SK-N-SH treated with all-trans-retinoic acid at 6 μM for 48 hours (cell line): ENCODE measurements around the gene PTPN1.

Source experiments
- ATAC-seq: fragments of 200-7000 bp; cut with Tn5 transposase; 3 replicates; pipeline ENCODE4 v1.9.1; 2020; ENCODE audit warnings: mild to moderate bottlenecking, moderate library complexity
- ARNTL ChIP-seq: fragments of 450-650 bp; formaldehyde crosslinking; IDR thresholded peaks from 2 replicates; pipeline ENCODE4 v1.5.0; 2020; ENCODE audit warnings: low read depth, mild to moderate bottlenecking, moderate library complexity, borderline replicate concordance
- CSDC2 ChIP-seq: fragments of 250-450 bp; sonication (Bioruptor Pico); IDR thresholded peaks from 2 replicates; pipeline ENCODE4 v1.5.0; 2020; ENCODE audit warnings: mild to moderate bottlenecking, moderate library complexity
- ISL1 ChIP-seq: fragments of 250-450 bp; sonication (Bioruptor Pico); IDR thresholded peaks from 2 replicates; pipeline ENCODE4 v2.1.2; 2022; ENCODE audit warnings: mild to moderate bottlenecking, moderate library complexity
- PPARA ChIP-seq: fragments of 250-450 bp; sonication (Bioruptor Pico); IDR thresholded peaks from 2 replicates; pipeline ENCODE4 v1.5.0; 2020; ENCODE audit warnings: mild to moderate bottlenecking, borderline replicate concordance
- SNAI2 ChIP-seq: fragments of 250-450 bp; sonication (Bioruptor Pico); IDR thresholded peaks from 2 replicates; pipeline ENCODE4 v1.5.0; 2020; ENCODE audit warnings: mild to moderate bottlenecking, moderate library complexity
- TOX ChIP-seq: fragments of 250-450 bp; sonication (Bioruptor Pico); IDR thresholded peaks from 2 replicates; pipeline ENCODE4 v1.8.0; 2021; ENCODE audit warnings: mild to moderate bottlenecking, moderate library complexity, borderline replicate concordance
- ZC3H10 ChIP-seq: fragments of 250-450 bp; sonication (Bioruptor Pico); IDR thresholded peaks from 2 replicates; pipeline ENCODE4 v1.5.1; 2021; ENCODE audit warnings: mild to moderate bottlenecking, moderate library complexity
- ZFP3 ChIP-seq: fragments of 250-450 bp; sonication (Bioruptor Pico); IDR thresholded peaks from 2 replicates; pipeline ENCODE4 v1.5.0; 2020; ENCODE audit warnings: mild to moderate bottlenecking, moderate library complexity
- ZNF565 ChIP-seq: fragments of 450-650 bp; formaldehyde crosslinking; conservative IDR thresholded peaks from 2 replicates; pipeline ENCODE4 v1.5.0; 2020; ENCODE audit warnings: low read depth, mild to moderate bottlenecking, moderate library complexity
- ZNF70 ChIP-seq: fragments of 450-650 bp; formaldehyde crosslinking; IDR thresholded peaks from 2 replicates; pipeline ENCODE4 v1.5.0; 2020; ENCODE audit warnings: mild to moderate bottlenecking, moderate library complexity
- ZNF8 ChIP-seq: fragments of 450-650 bp; formaldehyde crosslinking; IDR thresholded peaks from 2 replicates; pipeline ENCODE4 v1.5.0; 2020; ENCODE audit warnings: mild to moderate bottlenecking, moderate library complexity
- TF ChIP-seq, protein P1 (sequence below): fragments of 250-450 bp; sonication (Bioruptor Pico); IDR thresholded peaks from 2 replicates; pipeline ENCODE4 v1.5.1; 2020; ENCODE audit warnings: low read depth, mild to moderate bottlenecking, moderate library complexity
- TF ChIP-seq, protein P2 (sequence below): fragments of 250-450 bp; sonication (Bioruptor Pico); IDR thresholded peaks from 2 replicates; pipeline ENCODE4 v1.8.0; 2021; ENCODE audit warnings: low read depth, mild to moderate bottlenecking, moderate library complexity, borderline replicate concordance
- TF ChIP-seq, protein P3 (sequence below): fragments of 250-450 bp; sonication (Bioruptor Pico); IDR thresholded peaks from 2 replicates; pipeline ENCODE4 v1.8.0; 2020; ENCODE audit warnings: mild to moderate bottlenecking, moderate library complexity, borderline replicate concordance
- TF ChIP-seq, protein P4 (sequence below): fragments of 250-450 bp; sonication (Bioruptor Pico); IDR thresholded peaks from 2 replicates; pipeline ENCODE4 v1.5.0; 2020; ENCODE audit warnings: mild to moderate bottlenecking, moderate library complexity

The PTPN1 gene

DNA sequence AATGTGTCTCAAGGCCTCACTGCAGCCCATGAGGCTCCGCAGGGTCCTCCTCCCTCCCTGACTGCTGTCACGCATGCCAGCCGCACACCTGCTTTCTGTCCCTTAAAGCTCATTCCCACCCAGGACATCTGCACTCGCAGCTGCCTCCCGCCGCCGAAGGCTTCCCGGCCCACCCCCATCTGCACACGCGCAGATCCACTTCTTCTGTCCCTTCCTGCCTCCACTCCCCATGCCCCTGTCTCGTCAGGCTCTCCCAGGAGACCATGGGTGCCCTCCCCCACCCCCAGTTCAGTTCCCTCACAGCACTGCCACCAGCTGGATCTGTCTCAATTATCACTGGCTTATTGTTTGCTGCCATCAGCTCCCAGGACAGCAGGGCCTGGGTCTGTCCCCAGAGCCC is 118.1 kb downstream of the PTPN1 start:
- no peak for ATAC-seq
- TF ChIP-seq ZFP3 (CRISPR knock-in tag) (no peak), TOX (no peak), PPARA (no peak), ISL1 (CRISPR knock-in tag) (no peak), CSDC2 (no peak), ZNF8 (no peak), ZNF565 (CRISPR knock-in tag) (no peak)
- TF ChIP-seq, protein P1, sequence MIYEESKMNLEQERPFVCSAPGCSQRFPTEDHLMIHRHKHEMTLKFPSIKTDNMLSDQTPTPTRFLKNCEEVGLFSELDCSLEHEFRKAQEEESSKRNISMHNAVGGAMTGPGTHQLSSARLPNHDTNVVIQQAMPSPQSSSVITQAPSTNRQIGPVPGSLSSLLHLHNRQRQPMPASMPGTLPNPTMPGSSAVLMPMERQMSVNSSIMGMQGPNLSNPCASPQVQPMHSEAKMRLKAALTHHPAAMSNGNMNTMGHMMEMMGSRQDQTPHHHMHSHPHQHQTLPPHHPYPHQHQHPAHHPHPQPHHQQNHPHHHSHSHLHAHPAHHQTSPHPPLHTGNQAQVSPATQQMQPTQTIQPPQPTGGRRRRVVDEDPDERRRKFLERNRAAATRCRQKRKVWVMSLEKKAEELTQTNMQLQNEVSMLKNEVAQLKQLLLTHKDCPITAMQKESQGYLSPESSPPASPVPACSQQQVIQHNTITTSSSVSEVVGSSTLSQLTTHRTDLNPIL = no peak
- TF ChIP-seq, protein P2, sequence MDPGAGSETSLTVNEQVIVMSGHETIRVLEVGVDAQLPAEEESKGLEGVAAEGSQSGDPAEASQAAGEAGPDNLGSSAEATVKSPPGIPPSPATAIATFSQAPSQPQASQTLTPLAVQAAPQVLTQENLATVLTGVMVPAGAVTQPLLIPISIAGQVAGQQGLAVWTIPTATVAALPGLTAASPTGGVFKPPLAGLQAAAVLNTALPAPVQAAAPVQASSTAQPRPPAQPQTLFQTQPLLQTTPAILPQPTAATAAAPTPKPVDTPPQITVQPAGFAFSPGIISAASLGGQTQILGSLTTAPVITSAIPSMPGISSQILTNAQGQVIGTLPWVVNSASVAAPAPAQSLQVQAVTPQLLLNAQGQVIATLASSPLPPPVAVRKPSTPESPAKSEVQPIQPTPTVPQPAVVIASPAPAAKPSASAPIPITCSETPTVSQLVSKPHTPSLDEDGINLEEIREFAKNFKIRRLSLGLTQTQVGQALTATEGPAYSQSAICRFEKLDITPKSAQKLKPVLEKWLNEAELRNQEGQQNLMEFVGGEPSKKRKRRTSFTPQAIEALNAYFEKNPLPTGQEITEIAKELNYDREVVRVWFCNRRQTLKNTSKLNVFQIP (CRISPR knock-in tag) = no peak

DNA sequence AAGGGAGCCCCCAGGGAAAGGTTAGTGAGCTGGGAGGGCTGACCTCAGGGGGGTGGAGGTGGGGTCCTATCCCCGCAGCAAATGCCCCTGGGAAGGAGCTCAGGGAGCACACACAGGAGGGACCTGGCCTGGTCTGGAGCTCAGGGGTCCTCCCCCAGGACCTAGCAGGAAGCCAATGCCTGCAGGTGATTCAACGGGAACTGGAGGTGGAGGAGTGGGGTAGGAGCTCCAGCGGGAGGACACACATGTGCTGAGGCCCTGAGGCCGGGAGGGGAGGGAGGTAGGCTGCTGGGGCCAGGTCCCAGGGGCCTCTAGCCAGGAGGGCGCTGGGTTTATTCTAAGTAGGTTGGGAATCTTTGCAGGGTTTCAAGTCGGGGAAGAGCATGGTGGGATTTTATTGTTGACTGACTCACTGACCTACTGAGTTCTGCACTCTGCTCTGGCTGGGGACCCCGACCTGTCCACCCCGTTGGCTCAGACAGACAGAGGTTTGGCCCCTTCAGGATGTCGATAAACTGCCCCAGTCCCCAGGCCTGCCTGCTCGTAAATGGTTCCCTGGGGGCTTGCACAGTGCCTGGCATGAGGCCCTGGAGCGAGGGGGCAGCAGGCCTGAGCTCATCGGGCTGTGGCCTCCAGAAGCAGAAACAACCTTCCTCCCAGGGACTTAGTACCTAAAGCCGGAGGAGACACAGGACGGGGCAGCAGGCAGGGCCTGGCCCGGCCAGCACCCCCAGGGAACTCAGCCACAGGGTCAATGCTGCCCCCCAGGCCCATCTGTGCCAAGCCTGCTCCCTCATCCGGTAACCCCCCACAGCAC is 118.9 kb downstream of the PTPN1 start:
- TF ChIP-seq ZNF70 (CRISPR knock-in tag) (no peak), CSDC2 (no peak), ZC3H10 (no peak)
- no peak for ATAC-seq

DNA sequence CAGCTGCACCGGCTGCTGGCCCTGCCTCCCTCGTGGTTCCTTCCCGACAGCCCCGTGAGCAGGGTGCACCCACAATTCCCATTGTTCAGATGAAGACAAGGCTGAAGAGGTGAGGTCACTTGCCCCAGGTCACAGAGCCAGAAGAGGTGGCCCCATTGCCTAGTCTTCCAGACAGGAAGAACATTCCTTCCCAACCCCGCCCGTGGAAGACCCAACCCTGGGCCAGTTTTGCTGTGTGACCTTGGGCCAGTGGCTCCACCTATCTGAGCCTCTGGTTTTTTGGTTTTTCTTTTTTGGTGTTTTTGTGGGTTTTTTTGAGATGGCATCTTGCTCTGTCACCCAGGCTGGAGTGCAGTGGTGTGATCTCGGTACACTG is 119.5 kb downstream of the PTPN1 start:
- no peak for ATAC-seq
- no peak for TF ChIP-seq ZC3H10
- TF ChIP-seq, protein P3, sequence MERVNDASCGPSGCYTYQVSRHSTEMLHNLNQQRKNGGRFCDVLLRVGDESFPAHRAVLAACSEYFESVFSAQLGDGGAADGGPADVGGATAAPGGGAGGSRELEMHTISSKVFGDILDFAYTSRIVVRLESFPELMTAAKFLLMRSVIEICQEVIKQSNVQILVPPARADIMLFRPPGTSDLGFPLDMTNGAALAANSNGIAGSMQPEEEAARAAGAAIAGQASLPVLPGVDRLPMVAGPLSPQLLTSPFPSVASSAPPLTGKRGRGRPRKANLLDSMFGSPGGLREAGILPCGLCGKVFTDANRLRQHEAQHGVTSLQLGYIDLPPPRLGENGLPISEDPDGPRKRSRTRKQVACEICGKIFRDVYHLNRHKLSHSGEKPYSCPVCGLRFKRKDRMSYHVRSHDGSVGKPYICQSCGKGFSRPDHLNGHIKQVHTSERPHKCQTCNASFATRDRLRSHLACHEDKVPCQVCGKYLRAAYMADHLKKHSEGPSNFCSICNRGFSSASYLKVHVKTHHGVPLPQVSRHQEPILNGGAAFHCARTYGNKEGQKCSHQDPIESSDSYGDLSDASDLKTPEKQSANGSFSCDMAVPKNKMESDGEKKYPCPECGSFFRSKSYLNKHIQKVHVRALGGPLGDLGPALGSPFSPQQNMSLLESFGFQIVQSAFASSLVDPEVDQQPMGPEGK (CRISPR knock-in tag) = no peak

DNA sequence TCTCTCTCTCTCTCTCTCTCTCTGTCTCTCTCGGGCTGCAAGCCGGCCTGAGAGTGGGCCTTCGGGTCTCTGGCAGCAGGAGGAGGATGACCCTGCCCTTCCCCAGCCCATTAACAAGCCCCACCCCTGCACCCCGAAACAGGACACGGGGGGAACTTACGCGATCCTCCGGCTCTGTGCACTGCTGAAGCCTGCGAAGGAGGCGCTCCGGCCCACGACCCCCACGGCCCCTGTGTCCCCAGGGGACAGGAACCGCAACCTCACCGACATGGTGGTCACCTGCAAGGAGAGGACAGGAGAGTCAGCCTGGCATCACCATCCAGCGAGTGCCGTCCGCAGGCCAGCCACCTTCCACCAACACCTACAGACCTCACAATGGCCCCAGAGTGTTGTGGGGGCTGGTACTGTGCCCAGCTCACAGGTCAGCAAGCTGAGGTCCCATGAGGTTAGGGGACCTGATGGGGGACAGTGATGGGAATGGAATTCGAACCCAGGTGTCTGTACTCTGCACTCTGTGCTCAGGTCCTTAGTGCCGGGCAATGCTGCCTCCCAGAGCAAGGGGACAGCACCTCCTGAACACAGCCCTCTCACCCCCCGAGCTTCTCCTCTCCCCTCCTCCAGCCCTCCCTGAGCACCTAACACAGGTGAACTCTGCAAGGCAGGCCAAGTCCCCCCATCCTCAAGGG is 120.5 kb downstream of the PTPN1 start:
- ATAC-seq = no peak
- no peak for TF ChIP-seq ZNF70 (CRISPR knock-in tag)
- TF ChIP-seq, protein P2 (CRISPR knock-in tag) = no peak
- TF ChIP-seq ZFP3 (CRISPR knock-in tag) = no peak
- TF ChIP-seq, protein P4, sequence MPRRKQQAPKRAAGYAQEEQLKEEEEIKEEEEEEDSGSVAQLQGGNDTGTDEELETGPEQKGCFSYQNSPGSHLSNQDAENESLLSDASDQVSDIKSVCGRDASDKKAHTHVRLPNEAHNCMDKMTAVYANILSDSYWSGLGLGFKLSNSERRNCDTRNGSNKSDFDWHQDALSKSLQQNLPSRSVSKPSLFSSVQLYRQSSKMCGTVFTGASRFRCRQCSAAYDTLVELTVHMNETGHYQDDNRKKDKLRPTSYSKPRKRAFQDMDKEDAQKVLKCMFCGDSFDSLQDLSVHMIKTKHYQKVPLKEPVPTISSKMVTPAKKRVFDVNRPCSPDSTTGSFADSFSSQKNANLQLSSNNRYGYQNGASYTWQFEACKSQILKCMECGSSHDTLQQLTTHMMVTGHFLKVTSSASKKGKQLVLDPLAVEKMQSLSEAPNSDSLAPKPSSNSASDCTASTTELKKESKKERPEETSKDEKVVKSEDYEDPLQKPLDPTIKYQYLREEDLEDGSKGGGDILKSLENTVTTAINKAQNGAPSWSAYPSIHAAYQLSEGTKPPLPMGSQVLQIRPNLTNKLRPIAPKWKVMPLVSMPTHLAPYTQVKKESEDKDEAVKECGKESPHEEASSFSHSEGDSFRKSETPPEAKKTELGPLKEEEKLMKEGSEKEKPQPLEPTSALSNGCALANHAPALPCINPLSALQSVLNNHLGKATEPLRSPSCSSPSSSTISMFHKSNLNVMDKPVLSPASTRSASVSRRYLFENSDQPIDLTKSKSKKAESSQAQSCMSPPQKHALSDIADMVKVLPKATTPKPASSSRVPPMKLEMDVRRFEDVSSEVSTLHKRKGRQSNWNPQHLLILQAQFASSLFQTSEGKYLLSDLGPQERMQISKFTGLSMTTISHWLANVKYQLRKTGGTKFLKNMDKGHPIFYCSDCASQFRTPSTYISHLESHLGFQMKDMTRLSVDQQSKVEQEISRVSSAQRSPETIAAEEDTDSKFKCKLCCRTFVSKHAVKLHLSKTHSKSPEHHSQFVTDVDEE (CRISPR knock-in tag) = no peak
- TF ChIP-seq SNAI2 (CRISPR knock-in tag) = no peak
- TF ChIP-seq PPARA = no peak
- TF ChIP-seq, protein P3 (CRISPR knock-in tag) = no peak
- TF ChIP-seq ARNTL (CRISPR knock-in tag) = no peak
- no peak for TF ChIP-seq TOX
